H1 (cell line): Measurements from ENCODE around the gene USP7. TPM values are rescaled to one million over a fixed set of nuclear protein-coding genes. Genes with fewer than 3 reads are reported as not detected.

Experiments
- ATF3 ChIP-seq: IDR thresholded peaks from 2 replicates; pipeline ENCODE4 v1.6.1; 2011; ENCODE audit warnings: low read depth, mild to moderate bottlenecking, low read length; ENCODE audit not compliant: insufficient read depth
- EGR1 ChIP-seq: IDR thresholded peaks from 2 replicates; pipeline ENCODE4 v1.6.1; 2011; ENCODE audit warnings: low read depth, low read length, borderline replicate concordance
- HDAC2 ChIP-seq, 2 experiments: fragments of 300-600 bp in 1 of 2; sonication (generic) in 1 of 2; IDR thresholded peaks; 2 replicates each; pipeline ENCODE4 v1.6.1; 2011 to 2012; ENCODE audit warnings: low read depth in 2 of 2, low read length in 2 of 2, mild to moderate bottlenecking in 2 of 2, moderate library complexity in 2 of 2, borderline replicate concordance in 1 of 2, inconsistent platforms in 1 of 2
- JUND ChIP-seq: IDR thresholded peaks from 2 replicates; pipeline ENCODE4 v1.6.1; 2011; ENCODE audit warnings: mild to moderate bottlenecking, improper control_type of control experiment, low read length
- POU5F1 ChIP-seq: IDR thresholded peaks from 2 replicates; pipeline ENCODE4 v1.6.1; 2011; ENCODE audit warnings: low read depth, mild to moderate bottlenecking, low read length, moderate library complexity
- SRF ChIP-seq: IDR thresholded peaks from 2 replicates; pipeline ENCODE4 v1.6.1; 2011; ENCODE audit warnings: mild to moderate bottlenecking, low read depth, low read length, moderate library complexity
- polyA plus RNA-seq, 7 experiments: library from polyadenylated mRNA; depleted of rRNA in 3 of 7; stranded (reverse) in 5 of 7; unstranded in 2 of 7; fragments of >200 nt in 5 of 7; fragments of 200-250 nt in 2 of 7; gene quantifications; 1 replicate in 5 of 7; 2 replicates in 1 of 7; 4 replicates in 1 of 7; pipeline versions ENCODE4 v1.2.1 to v1.2.3, GENCODE V29; 2011 to 2013; ENCODE audit warnings: missing spikeins in 2 of 7, mixed read lengths in 2 of 7
- total RNA-seq: library from RNA; stranded (reverse); fragmentation: NEBNext Ultra II Directional; extraction: Animal tissue kit (Norgen Biotek cat#: 25700); gene quantifications from 2 replicates; pipeline ENCODE4 v1.2.1, GENCODE V29; 2021

Gene USP7
- total and polyA plus RNA-seq, 2 of the 8 experiments (the other 6 are each of a cell fraction or from before 2014, with no cell fraction given) = 21.3 to 211 TPM

- no peak for TF ChIP-seq ATF3
- TF ChIP-seq SRF = no peak
- TF ChIP-seq JUND = no peak
- no peak for TF ChIP-seq EGR1
- TF ChIP-seq POU5F1 = no peak
- TF ChIP-seq HDAC2 (IDR thresholded peaks at IDR 0.05; ENCODE audit: borderline replicate concordance in 1 of 2, low read depth in 2 of 2, low read length in 2 of 2) = no peak
Observed at GRCh38 chr16:8948831-8949230, 14.9 kb downstream of the USP7 start (continued).
